ENCODE results near the gene KCNH1. TPM values are rescaled to one million over a fixed set of nuclear protein-coding genes. Genes with fewer than 3 reads are reported as not detected.

Gene KCNH1
- total RNA-seq, 2 experiments from 2014 or later: not detected

- ChIA-PET POLR2A (no interaction called here), CTCF (no interaction called here)
Observed at GRCh38 chr1:210700511-210700910, 433.4 kb downstream of the KCNH1 start.

GRCh38 chr1:210700083-210700482, 433.9 kb downstream of the KCNH1 start:
- POLR2A ChIA-PET: no interaction called here
- CTCF ChIA-PET: no interaction called here

- ChIA-PET CTCF (no interaction called here), POLR2A (no interaction called here)
Observed at GRCh38 chr1:210698661-210699060, 435.3 kb downstream of the KCNH1 start.

GRCh38 chr1:210697185-210697584, 436.8 kb downstream of the KCNH1 start:
- POLR2A ChIA-PET: no interaction called here
- CTCF ChIA-PET: no interaction called here

- POLR2A ChIA-PET: no interaction called here
Observed at GRCh38 chr1:210696709-210697108, 437.2 kb downstream of the KCNH1 start.

GRCh38 chr1:210695026-210695425, 438.9 kb downstream of the KCNH1 start:
- ChIA-PET CTCF (no interaction called here), POLR2A (no interaction called here)

More at GRCh38 chr1:210696709-210697108, 437.2 kb downstream of the KCNH1 start:
- CTCF ChIA-PET: no interaction called here

GRCh38 chr1:210692796-210693195, 441.2 kb downstream of the KCNH1 start:
- CTCF ChIA-PET: no interaction called here

GRCh38 chr1:210691039-210691610, 442.8 kb downstream of the KCNH1 start:
- ChIA-PET CTCF (no interaction called here), POLR2A (no interaction called here)

More at GRCh38 chr1:210692796-210693195, 441.2 kb downstream of the KCNH1 start:
- POLR2A ChIA-PET: no interaction called here

GRCh38 chr1:210690236-210690635, 443.7 kb downstream of the KCNH1 start:
- POLR2A ChIA-PET: no interaction called here

GRCh38 chr1:210689826-210690225, 444.1 kb downstream of the KCNH1 start:
- CTCF ChIA-PET: no interaction called here
- POLR2A ChIA-PET: no interaction called here

More at GRCh38 chr1:210690236-210690635, 443.7 kb downstream of the KCNH1 start:
- CTCF ChIA-PET: no interaction called here

- CTCF ChIA-PET: no interaction called here
Observed at GRCh38 chr1:210688512-210689234, 445.3 kb downstream of the KCNH1 start.

GRCh38 chr1:210687582-210688279, 446.2 kb downstream of the KCNH1 start:
- ChIA-PET CTCF (no interaction called here), POLR2A (interaction anchor here (0.6 kb wide), 1 partner anchor 355 kb away, joined by 3 read pairs; no protein-coding TSS in a partner anchor)

More at GRCh38 chr1:210688512-210689234, 445.3 kb downstream of the KCNH1 start:
- POLR2A ChIA-PET: no interaction called here

GRCh38 chr1:210686841-210687240, 447.1 kb downstream of the KCNH1 start:
- CTCF ChIA-PET: no interaction called here
- POLR2A ChIA-PET: no interaction called here

- CTCF ChIA-PET: no interaction called here
- POLR2A ChIA-PET: no interaction called here
Observed at GRCh38 chr1:210685295-210685650, 448.7 kb downstream of the KCNH1 start.

GRCh38 chr1:210684466-210685294, 449.3 kb downstream of the KCNH1 start:
- CTCF ChIA-PET: no interaction called here
- POLR2A ChIA-PET: no interaction called here

GRCh38 chr1:210683403-210684047, 450.4 kb downstream of the KCNH1 start:
- CTCF ChIA-PET: no interaction called here
- POLR2A ChIA-PET: no interaction called here

GRCh38 chr1:210681158-210681557, 452.8 kb downstream of the KCNH1 start:
- POLR2A ChIA-PET: no interaction called here
- CTCF ChIA-PET: no interaction called here

- CTCF ChIA-PET: interaction anchor here (1.2 kb wide), 1 partner anchor 134 kb away, joined by 4 read pairs; no protein-coding TSS in a partner anchor
- POLR2A ChIA-PET: no interaction called here
Observed at GRCh38 chr1:210678306-210678705, 455.6 kb downstream of the KCNH1 start.

- CTCF ChIA-PET: interaction anchor here (1.2 kb wide), 1 partner anchor 133 kb away, joined by 4 read pairs; no protein-coding TSS in a partner anchor
Observed at GRCh38 chr1:210677533-210677932, 456.4 kb downstream of the KCNH1 start.

GRCh38 chr1:210676539-210676938, 457.4 kb downstream of the KCNH1 start:
- POLR2A ChIA-PET: no interaction called here
- CTCF ChIA-PET: no interaction called here

More at GRCh38 chr1:210677533-210677932, 456.4 kb downstream of the KCNH1 start:
- POLR2A ChIA-PET: no interaction called here
